Gastroesophageal sphincter (tissue), 4 donors: Measurements from ENCODE around the gene RPRD1B. TPM values are rescaled to one million over a fixed set of nuclear protein-coding genes. Genes with fewer than 3 reads are reported as not detected.

Experiments
- ATAC-seq: fragments of 150-250 bp; one replicate; pipeline ENCODE4 v1.9.1; 2016; ENCODE audit warnings: mild to moderate bottlenecking, moderate library complexity
- H3K27ac ChIP-seq, 4 donors: fragments of 200-600 bp; sonication (generic) in 3 of 4; 1 replicate in 3 of 4; 2 replicates in 1 of 4; pipeline ENCODE4 v1.5.1; 2016 to 2019
- H3K27me3 ChIP-seq: fragments of 200-600 bp; sonication (generic); one replicate; pipeline ENCODE4 v1.5.1; 2019
- H3K36me3 ChIP-seq, 2 donors: fragments of 200-600 bp; sonication (generic); one replicate each; pipeline ENCODE4 v1.5.1; 2019; ENCODE audit warnings: control low read depth in 1 of 2
- H3K4me1 ChIP-seq, 3 donors: fragments of 200-600 bp; sonication (generic); 1 replicate in 2 of 3; 2 replicates in 1 of 3; pipeline ENCODE4 v1.5.1; 2016 to 2019; ENCODE audit warnings: control low read depth in 2 of 3
- H3K4me3 ChIP-seq, 2 donors: fragments of 200-600 bp; sonication (generic); one replicate each; pipeline ENCODE4 v1.5.1; 2019; ENCODE audit warnings: mild to moderate bottlenecking in 1 of 2, moderate library complexity in 1 of 2
- H3K9me3 ChIP-seq, 3 donors: fragments of 200-600 bp; sonication (generic); one replicate each; pipeline ENCODE4 v1.5.1; 2017 to 2019; ENCODE audit warnings: control low read depth in 2 of 3
- EP300 ChIP-seq: sonication (generic); formaldehyde crosslinking; IDR thresholded peaks from one replicate; pipeline ENCODE4 v1.6.1; 2017; ENCODE audit warnings: antibody characterized with exemption, mild to moderate bottlenecking
- POLR2A ChIP-seq, 2 donors: fragments of 450-650 bp; IDR thresholded peaks; one replicate each; pipeline ENCODE4 v1.6.1; 2017; ENCODE audit warnings: antibody characterized with exemption in 2 of 2, mild to moderate bottlenecking in 2 of 2, moderate library complexity in 1 of 2
- POLR2AphosphoS5 ChIP-seq: sonication (generic); formaldehyde crosslinking; IDR thresholded peaks from one replicate; pipeline ENCODE4 v1.6.1; 2017; ENCODE audit warnings: antibody characterized with exemption
- WGBS, 2 donors: methylation state at CpG; one replicate each; pipeline ENCODE4 v1.1.5; 2018; ENCODE audit warnings: low coverage in 1 of 2; 5-methylcytosine and 5-hydroxymethylcytosine counted together
- total RNA-seq, 4 donors: library from RNA; depleted of rRNA; stranded (reverse); fragments of >200 nt; gene quantifications; one replicate each; pipeline ENCODE4 v1.1.0, GENCODE V29; 2016
- TF ChIP-seq, protein P1 (sequence below), 4 experiments: fragments of 200-600 bp in 2 of 4; fragments of 450-650 bp in 2 of 4; sonication (generic) in 1 of 4; IDR thresholded peaks; one replicate each; pipeline ENCODE4 v1.5.1; 2017 to 2019; ENCODE audit warnings: antibody characterized with exemption in 4 of 4, mild to moderate bottlenecking in 2 of 4, moderate library complexity in 2 of 4

Gene RPRD1B
- total RNA-seq, 4 donors from 2014 or later = 17.1 to 26.8 (median 23.7) TPM

DNA sequence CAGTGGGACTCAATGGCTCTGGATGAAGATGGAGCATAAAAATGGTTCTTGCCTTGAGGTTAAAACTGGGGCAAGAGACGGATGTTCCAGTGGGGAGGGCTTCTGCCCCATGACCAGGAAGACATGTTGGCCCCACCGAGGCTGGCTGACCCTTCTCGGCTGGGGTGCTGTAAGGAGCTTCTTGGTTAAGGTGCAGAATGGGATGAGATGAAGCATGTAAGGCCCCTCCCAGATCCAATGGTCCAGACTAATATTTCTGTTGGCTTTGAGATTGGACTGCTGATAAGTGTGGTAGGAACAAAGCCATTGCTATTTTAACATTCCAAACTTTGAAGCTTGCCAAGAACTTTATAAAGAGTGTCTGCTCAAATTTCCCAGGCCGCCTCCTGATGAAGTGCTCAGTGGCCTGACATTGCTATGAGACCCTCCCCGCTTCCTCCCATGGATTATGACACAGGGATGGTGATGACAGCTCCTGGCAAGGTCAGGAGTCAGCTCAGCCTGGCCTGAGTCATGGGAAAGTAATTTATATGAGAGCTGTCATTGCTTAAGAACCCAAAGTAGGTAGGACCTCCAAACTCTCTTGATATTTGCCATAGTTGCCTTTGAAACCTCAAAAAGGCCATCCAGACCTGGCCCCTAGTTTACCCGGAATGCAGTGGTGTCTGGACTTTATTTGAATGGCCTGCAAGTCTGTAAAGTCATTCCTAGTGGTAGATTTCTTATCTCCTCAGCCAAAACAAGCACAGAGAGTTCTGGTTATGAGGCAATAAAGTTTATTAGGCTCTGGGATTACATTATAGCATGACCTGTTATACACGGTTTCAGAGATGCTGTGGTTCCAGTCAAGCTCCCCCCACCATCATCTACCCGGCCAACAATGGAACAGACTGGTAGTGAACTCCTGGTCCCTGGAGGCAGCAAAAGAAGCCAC is 76.3 kb downstream of the RPRD1B start:
- ATAC-seq = peak; percentile 84
- H3K9me3 ChIP-seq = no peaks in the 10 kb centered on the region
- H3K4me3 ChIP-seq = no peak overlapping the region
- WGBS, 2 donors = 42 to 43% methylated on average over 4 to 8 of the region's 8 CpGs
- TF ChIP-seq, protein P1, sequence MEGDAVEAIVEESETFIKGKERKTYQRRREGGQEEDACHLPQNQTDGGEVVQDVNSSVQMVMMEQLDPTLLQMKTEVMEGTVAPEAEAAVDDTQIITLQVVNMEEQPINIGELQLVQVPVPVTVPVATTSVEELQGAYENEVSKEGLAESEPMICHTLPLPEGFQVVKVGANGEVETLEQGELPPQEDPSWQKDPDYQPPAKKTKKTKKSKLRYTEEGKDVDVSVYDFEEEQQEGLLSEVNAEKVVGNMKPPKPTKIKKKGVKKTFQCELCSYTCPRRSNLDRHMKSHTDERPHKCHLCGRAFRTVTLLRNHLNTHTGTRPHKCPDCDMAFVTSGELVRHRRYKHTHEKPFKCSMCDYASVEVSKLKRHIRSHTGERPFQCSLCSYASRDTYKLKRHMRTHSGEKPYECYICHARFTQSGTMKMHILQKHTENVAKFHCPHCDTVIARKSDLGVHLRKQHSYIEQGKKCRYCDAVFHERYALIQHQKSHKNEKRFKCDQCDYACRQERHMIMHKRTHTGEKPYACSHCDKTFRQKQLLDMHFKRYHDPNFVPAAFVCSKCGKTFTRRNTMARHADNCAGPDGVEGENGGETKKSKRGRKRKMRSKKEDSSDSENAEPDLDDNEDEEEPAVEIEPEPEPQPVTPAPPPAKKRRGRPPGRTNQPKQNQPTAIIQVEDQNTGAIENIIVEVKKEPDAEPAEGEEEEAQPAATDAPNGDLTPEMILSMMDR (IDR thresholded peaks at IDR 0.05) = no peak
- TF ChIP-seq POLR2AphosphoS5 = peak; percentile 77
- H3K27me3 ChIP-seq = no peaks in the 10 kb centered on the region
- no peaks in the 10 kb centered on the region for H3K36me3 ChIP-seq
- H3K4me1 ChIP-seq = peaks cover 3 to 51% (median 27%) of the 10 kb centered on the region in 3 donors
- peak overlapping the region; percentile 12 to 85 (median 74) for H3K27ac ChIP-seq

DNA sequence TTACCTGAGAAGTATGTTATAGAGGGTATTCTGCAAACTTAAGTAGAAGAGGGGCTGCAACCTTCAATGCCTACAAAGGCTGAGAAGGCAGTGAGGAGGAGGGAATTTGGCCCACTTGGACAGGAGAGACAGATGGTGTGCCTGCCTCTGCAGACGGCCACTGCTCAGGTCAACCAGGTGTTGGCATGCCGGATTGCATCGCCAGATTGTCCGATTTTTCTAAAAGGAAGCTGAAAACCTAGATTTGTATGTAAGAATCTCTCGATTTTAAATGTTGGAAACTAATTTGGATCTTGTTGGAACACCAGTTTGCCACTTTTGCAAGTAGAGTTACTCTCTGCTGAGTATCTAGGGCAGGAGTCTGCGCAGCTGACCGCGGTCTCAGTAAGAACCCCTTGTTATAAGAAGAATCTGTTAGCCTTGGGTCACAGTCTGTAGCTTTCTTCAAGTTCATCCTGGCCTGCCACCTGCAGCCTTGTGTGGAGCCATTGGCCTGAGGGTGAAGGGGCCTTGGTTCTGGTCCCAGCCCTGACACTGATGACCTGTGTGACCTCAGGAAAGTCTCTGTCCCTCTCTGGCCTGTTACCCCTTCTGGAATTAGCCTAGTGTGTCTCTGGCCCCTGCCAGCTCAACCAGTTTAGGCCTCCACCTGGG is 77.1 kb downstream of the RPRD1B start:
- Histone ChIP-seq H3K4me1 (peaks cover 3 to 51% (median 27%) of the 10 kb centered on the region in 3 donors), H3K27ac (peak overlapping the region in 3 of 4 donors; percentile 72 to 85 (median 77)), H3K9me3 (no peaks in the 10 kb centered on the region), H3K36me3 (no peaks in the 10 kb centered on the region), H3K4me3 (no peak overlapping the region), H3K27me3 (no peaks in the 10 kb centered on the region)
- TF ChIP-seq EP300 = no peak
- TF ChIP-seq POLR2AphosphoS5 = no peak
- no peak for TF ChIP-seq POLR2A (IDR thresholded peaks at IDR 0.05)
- TF ChIP-seq, protein P1 (IDR thresholded peaks at IDR 0.05) = no peak
- ATAC-seq = no peak
- WGBS, 2 donors = 91 to 94% methylated on average over 8 of the region's 8 CpGs

DNA sequence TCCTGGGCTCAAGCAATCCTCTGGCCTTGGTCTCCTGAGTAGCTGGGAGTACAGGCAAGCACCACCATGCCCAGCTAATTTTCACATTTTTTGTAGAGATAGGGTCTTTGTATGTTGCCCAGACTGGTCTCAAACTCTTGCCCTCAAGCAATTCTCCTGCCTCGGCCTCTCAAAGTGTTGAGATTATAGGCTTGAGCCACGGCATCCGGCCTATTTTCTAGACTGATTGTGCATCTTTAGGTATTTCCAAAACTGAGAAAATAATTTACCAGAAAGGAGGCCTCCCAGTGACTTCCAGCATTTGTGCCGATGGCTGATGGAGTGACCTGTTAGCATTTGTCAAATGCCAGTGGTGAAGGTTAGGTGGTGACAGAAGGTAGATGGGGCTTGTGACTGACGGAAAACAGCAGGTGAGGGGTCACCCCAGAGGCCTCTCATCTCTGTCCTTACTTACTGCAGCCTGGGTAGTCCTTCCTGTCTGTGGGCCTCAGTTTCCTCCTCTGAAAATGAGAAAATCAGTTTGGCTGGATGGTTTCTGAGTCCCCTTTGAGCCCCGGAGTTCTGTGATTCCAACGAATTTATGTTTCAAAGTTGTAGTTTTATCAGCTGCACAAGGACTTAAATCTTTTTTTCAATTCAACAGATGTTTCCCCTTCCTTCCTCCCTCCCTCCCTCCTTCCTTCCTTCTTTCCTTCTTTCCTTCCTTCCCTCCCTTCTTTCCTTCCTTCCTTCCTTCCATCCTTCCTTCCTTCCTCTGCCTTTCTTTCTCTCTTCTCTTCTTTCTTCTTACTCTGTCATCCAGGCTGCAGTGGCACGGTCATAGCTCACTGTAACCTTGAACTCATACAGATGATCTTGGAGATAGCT is 78.1 kb downstream of the RPRD1B start:
- TF ChIP-seq, protein P1 (IDR thresholded peaks at IDR 0.05) = no peak
- TF ChIP-seq POLR2AphosphoS5 (no peak), POLR2A (IDR thresholded peaks at IDR 0.05) (no peak), EP300 (no peak)
- H3K27me3 ChIP-seq = no peaks in the 10 kb centered on the region
- H3K36me3 ChIP-seq = no peaks in the 10 kb centered on the region
- peak overlapping the region in 2 of 4 donors; percentile 72 to 77 for H3K27ac ChIP-seq
- H3K4me1 ChIP-seq = peaks cover 3 to 51% (median 27%) of the 10 kb centered on the region in 3 donors
- 83 to 91% methylated on average over 6 to 8 of the region's 8 CpGs for WGBS, 2 donors
- no peak overlapping the region for H3K4me3 ChIP-seq
- ATAC-seq = no peak
- H3K9me3 ChIP-seq = no peaks in the 10 kb centered on the region

DNA sequence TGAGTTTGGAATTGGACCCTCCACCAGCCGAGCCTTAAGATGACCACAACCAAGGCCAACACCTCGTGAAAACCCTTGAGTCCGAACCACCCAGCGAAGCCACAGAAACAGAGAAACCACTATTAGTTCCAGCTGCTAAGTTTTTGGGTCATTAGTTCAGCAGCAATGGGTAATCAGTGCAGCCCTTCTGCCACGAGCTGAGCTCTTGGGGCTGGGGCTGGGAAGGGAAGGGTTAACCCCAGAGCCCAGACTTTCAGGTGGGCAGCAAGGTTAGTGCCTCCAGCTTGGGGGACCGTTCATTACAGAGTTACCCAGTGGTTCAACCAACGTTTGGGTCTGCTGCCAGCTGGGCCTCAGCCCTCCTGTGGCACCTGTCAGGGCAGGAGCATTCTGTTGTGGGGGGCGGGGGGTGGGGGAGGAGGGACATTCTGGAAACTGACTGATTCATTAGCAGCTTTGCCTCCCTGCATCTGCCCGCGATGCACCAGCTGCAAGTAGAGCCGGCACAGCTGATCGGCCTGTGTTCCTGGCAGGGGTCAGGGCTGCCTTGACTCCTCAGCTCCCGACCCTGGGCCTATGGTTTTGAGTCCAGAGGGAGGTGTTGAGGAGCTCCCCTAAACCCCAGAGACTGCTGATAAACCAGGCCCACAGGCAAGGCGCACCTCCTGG is 78.8 kb downstream of the RPRD1B start:
- Histone ChIP-seq H3K4me1 (peaks cover 3 to 51% (median 27%) of the 10 kb centered on the region in 3 donors), H3K9me3 (no peaks in the 10 kb centered on the region), H3K4me3 (no peak overlapping the region), H3K27me3 (no peaks in the 10 kb centered on the region), H3K27ac (no peak overlapping the region), H3K36me3 (no peaks in the 10 kb centered on the region)
- 86% methylated on average over 1 of the region's 14 CpGs; no CpG with 5 or more reads in 1 of the 2 donors for WGBS, 2 donors
- ATAC-seq = no peak
- TF ChIP-seq POLR2A (IDR thresholded peaks at IDR 0.05) (no peak), EP300 (no peak), POLR2AphosphoS5 (no peak)
- TF ChIP-seq, protein P1 (IDR thresholded peaks at IDR 0.05) = no peak
